ENCODE measurements around the gene TNS1. TPM values are rescaled to one million over a fixed set of nuclear protein-coding genes. Genes with fewer than 3 reads are reported as not detected.
A peak's percentile ranks its signal among the peaks of the same experiment; 100 is the strongest.

TNS1 gene
- total RNA-seq, 2 donors from 2014 or later, result 3.3 to 4.2 TPM

GRCh38 chr2:217790195-217790594, 212.6 kb downstream of the TNS1 start:
- H3K27ac Mint-ChIP-seq, result no peak overlapping the region
- Histone ChIP-seq H3K4me1 (ENCODE audit: control insufficient read depth, insufficient read depth, low read length) (no peaks in the 10 kb centered on the region), H3K36me3 (ENCODE audit: control insufficient read depth, insufficient read depth, low read length) (no peaks in the 10 kb centered on the region), H3K4me3 (ENCODE audit: low read length) (no peak overlapping the region), H3K9me3 (ENCODE audit: control insufficient read depth, low read length) (peaks cover 6% of the 10 kb centered on the region), H3K27ac (ENCODE audit: low read depth, low read length) (no peak overlapping the region), H3K27me3 (ENCODE audit: control insufficient read depth, insufficient read depth, low read length, poor library complexity, severe bottlenecking) (no peaks in the 10 kb centered on the region), H3K9ac (ENCODE audit: extremely low read depth, low read length, poor library complexity, severe bottlenecking) (no peak overlapping the region)
- peaks cover 3% of the 10 kb centered on the region for H3K4me1 Mint-ChIP-seq
- peak; percentile 51 for DNase-seq
- H3K27me3 Mint-ChIP-seq (ENCODE audit: insufficient read depth), result peaks cover 3% of the 10 kb centered on the region
- no peak overlapping the region for H3K4me3 Mint-ChIP-seq
- peak; percentile 22 for TF ChIP-seq CTCF (conservative IDR thresholded peaks at IDR 0.05)
- H3K36me3 Mint-ChIP-seq (ENCODE audit: low read depth), result no peaks in the 10 kb centered on the region
- WGBS, 2 experiments (ENCODE audit: insufficient coverage in 1 of 2, insufficient read length in 1 of 2), result 61 to 85% methylated on average over 3 to 10 of the region's 10 CpGs
- peaks cover 16% of the 10 kb centered on the region for H3K9me3 Mint-ChIP-seq

GRCh38 chr2:217789736-217790181, 213.0 kb downstream of the TNS1 start:
- H3K9me3 Mint-ChIP-seq, result peaks cover 16% of the 10 kb centered on the region
- no peaks in the 10 kb centered on the region for H3K4me1 ChIP-seq (ENCODE audit: control insufficient read depth, insufficient read depth, low read length)
- H3K4me1 Mint-ChIP-seq, result peaks cover 3% of the 10 kb centered on the region
- peaks cover 5% of the 10 kb centered on the region for H3K27me3 Mint-ChIP-seq (ENCODE audit: insufficient read depth)
- H3K27ac ChIP-seq (ENCODE audit: low read depth, low read length), result no peak overlapping the region
- H3K9me3 ChIP-seq (ENCODE audit: control insufficient read depth, low read length), result peaks cover 6% of the 10 kb centered on the region
- DNase-seq, result no peak
- no peak overlapping the region for H3K9ac ChIP-seq (ENCODE audit: extremely low read depth, low read length, poor library complexity, severe bottlenecking)
- no peak overlapping the region for H3K4me3 ChIP-seq (ENCODE audit: low read length)
- H3K36me3 ChIP-seq (ENCODE audit: control insufficient read depth, insufficient read depth, low read length), result no peaks in the 10 kb centered on the region
- 78 to 87% methylated on average over 7 to 13 of the region's 13 CpGs for WGBS, 2 experiments (ENCODE audit: insufficient coverage in 1 of 2, insufficient read length in 1 of 2)
- H3K27me3 ChIP-seq (ENCODE audit: control insufficient read depth, insufficient read depth, low read length, poor library complexity, severe bottlenecking), result no peaks in the 10 kb centered on the region
- H3K4me3 Mint-ChIP-seq, result no peak overlapping the region
- no peak for TF ChIP-seq CTCF (conservative IDR thresholded peaks at IDR 0.05)
- no peaks in the 10 kb centered on the region for H3K36me3 Mint-ChIP-seq (ENCODE audit: low read depth)
- no peak overlapping the region for H3K27ac Mint-ChIP-seq

DNA sequence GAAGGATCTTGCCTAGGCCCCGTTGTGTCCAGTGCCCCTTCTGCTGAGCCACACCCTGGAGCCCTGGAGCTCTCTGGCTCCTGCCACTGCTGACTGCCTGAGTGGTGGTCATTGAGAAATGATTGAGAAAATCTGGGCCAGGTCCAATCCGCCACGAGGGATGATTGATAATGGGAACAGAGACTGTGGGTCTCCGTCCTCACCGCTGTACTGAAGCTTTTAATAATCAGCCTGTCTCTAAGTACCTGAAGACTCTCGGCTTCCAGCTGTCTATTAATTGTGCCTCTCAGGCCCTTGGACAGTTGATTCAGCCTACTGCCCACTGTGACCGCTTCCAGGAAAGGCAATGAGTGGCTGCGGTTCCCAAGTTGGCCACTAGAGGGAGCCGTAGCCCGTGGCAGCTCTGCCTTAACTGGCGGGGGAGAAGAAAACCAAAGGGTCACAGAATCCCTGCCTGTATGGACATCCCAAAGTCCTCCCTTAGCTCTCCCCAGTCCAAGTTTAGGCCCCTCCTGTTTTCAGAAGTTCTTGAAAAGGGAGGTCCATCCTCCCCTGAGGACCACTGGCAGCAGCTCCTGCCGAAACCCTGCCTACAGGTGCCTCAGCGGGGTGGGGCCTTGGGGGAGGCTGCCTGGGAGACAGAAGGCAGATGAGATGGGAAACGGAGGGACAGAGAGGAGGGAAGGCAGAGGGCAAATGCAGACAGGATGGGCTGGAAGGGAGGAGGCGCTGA, 213.6 kb downstream of the TNS1 start:
- Mint-ChIP-seq H3K4me1 (peaks cover 3% of the 10 kb centered on the region), H3K9me3 (peaks cover 16% of the 10 kb centered on the region), H3K27ac (no peak overlapping the region), H3K27me3 (ENCODE audit: insufficient read depth) (peaks cover 9% of the 10 kb centered on the region), H3K36me3 (ENCODE audit: low read depth) (no peaks in the 10 kb centered on the region), H3K4me3 (no peak overlapping the region)
- H3K9me3 ChIP-seq (ENCODE audit: control insufficient read depth, low read length), result peaks cover 6% of the 10 kb centered on the region
- H3K27me3 ChIP-seq (ENCODE audit: control insufficient read depth, insufficient read depth, low read length, poor library complexity, severe bottlenecking), result no peaks in the 10 kb centered on the region
- 32 to 40% methylated on average over 8 to 15 of the region's 15 CpGs for WGBS, 2 experiments (ENCODE audit: insufficient coverage in 1 of 2, insufficient read length in 1 of 2)
- no peak overlapping the region for H3K9ac ChIP-seq (ENCODE audit: extremely low read depth, low read length, poor library complexity, severe bottlenecking)
- peak; percentile 99 for TF ChIP-seq CTCF (conservative IDR thresholded peaks at IDR 0.05)
- no peak overlapping the region for H3K27ac ChIP-seq (ENCODE audit: low read depth, low read length)
- H3K4me3 ChIP-seq (ENCODE audit: low read length), result no peak overlapping the region
- H3K4me1 ChIP-seq (ENCODE audit: control insufficient read depth, insufficient read depth, low read length), result no peaks in the 10 kb centered on the region
- H3K36me3 ChIP-seq (ENCODE audit: control insufficient read depth, insufficient read depth, low read length), result no peaks in the 10 kb centered on the region
- DNase-seq, result peak; percentile 96
